ENCODE data around the gene HLA-DMA.

HLA-DMA gene

DNA sequence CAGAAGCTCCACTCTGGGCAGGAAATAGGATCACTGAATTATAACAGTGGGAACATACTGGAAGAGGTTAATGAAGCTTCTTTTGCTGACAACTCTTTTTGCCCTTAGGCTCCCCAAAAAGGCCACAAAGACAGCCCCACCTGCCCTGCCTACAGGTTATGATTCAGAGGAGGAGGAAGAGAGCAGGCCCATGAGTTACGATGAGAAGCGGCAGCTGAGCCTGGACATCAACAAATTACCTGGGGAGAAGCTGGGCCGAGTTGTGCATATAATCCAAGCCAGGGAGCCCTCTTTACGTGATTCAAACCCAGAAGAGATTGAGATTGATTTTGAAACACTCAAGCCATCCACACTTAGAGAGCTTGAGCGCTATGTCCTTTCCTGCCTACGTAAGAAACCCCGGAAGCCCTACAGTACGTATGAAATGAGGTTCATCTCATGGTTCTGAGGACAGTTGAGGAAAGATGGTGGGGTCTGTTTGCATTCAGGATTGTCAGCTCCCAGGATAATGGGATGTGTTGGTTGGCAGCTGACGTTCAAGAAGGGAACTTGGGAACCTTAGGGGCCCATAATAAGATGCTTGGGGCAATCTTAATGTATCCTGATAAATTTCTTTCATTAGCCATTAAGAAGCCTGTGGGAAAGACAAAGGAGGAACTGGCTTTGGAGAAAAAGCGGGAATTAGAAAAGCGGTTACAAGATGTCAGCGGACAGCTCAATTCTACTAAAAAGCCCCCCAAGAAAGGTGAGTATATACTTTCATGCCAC, 27.0 kb upstream of the HLA-DMA start:
- FAIRE-seq = no peak
- TF ChIP-seq, protein P1, sequence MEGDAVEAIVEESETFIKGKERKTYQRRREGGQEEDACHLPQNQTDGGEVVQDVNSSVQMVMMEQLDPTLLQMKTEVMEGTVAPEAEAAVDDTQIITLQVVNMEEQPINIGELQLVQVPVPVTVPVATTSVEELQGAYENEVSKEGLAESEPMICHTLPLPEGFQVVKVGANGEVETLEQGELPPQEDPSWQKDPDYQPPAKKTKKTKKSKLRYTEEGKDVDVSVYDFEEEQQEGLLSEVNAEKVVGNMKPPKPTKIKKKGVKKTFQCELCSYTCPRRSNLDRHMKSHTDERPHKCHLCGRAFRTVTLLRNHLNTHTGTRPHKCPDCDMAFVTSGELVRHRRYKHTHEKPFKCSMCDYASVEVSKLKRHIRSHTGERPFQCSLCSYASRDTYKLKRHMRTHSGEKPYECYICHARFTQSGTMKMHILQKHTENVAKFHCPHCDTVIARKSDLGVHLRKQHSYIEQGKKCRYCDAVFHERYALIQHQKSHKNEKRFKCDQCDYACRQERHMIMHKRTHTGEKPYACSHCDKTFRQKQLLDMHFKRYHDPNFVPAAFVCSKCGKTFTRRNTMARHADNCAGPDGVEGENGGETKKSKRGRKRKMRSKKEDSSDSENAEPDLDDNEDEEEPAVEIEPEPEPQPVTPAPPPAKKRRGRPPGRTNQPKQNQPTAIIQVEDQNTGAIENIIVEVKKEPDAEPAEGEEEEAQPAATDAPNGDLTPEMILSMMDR (IDR thresholded peaks at IDR 0.05; ENCODE audit: insufficient read depth, missing control alignments) = no peak

DNA sequence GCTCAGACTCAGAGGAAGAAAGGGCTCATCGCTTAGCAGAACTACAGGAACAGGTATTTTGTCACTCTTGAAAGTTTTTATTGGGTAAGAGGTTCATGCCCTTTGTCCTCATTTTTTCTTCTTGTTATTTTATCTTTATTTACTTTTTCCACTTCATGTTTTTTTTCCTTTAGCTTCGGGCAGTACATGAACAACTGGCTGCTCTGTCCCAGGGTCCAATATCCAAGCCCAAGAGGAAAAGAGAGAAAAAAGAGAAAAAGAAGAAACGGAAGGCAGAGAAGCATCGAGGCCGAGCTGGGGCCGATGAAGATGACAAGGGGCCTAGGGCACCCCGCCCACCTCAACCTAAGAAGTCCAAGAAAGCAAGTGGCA, 25.0 kb upstream of the HLA-DMA start:
- DNase-seq (ENCODE audit: insufficient read length, low spot score) (no peak), FAIRE-seq (no peak)
- TF ChIP-seq, protein P1 (IDR thresholded peaks at IDR 0.05; ENCODE audit: insufficient read depth, missing control alignments) = no peak

More for the DNA sequence above, 27.0 kb upstream of the HLA-DMA start:
- DNase-seq (ENCODE audit: insufficient read length, low spot score) = no peak

DNA sequence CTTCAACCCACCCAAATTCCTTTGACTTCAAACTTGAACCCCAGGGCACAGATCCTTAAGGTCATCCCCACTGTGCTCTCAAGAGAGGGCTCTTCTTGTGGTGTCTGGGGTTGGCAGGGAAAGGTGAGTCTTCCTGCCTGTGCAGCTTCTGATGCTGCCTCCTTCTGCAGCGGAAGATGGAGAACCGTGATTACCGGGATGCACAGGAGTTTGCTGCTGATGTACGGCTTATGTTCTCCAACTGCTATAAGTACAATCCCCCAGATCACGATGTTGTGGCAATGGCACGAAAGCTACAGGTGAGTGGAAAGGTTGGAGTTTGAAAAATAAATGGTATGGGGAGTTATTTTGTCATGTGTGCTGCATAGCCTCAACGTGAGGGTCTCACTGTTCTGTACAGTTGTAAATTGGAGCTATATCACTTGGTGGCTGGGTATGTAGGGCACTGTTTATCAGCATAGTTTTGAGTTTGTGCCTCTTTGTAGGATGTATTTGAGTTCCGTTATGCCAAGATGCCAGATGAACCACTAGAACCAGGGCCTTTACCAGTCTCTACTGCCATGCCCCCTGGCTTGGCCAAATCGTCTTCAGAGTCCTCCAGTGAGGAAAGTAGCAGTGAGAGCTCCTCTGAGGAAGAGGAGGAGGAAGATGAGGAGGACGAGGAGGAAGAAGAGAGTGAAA, 24.5 kb upstream of the HLA-DMA start:
- TF ChIP-seq, protein P1 (IDR thresholded peaks at IDR 0.05; ENCODE audit: insufficient read depth, missing control alignments) = no peak
- FAIRE-seq = no peak
- no peak for DNase-seq (ENCODE audit: insufficient read length, low spot score)

DNA sequence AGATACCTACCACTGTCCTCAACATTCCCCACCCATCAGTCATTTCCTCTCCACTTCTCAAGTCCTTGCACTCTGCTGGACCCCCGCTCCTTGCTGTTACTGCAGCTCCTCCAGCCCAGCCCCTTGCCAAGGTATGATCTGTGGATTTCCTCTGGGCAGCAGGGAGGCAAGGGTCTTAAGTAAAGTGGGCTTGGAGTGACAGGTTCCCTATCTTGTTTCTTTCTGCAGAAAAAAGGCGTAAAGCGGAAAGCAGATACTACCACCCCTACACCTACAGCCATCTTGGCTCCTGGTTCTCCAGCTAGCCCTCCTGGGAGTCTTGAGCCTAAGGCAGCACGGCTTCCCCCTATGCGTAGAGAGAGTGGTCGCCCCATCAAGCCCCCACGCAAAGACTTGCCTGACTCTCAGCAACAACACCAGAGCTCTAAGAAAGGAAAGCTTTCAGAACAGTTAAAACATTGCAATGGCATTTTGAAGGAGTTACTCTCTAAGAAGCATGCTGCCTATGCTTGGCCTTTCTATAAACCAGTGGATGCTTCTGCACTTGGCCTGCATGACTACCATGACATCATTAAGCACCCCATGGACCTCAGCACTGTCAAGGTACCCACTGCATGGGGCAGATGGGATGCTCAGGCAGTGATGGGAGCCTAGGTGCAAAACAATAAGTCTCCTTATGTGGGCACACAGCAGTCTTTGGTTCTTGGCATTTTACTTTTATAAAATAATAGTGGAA, 23.6 kb upstream of the HLA-DMA start:
- FAIRE-seq (no peak), DNase-seq (ENCODE audit: insufficient read length, low spot score) (no peak)
- TF ChIP-seq, protein P1 (IDR thresholded peaks at IDR 0.05; ENCODE audit: insufficient read depth, missing control alignments) = no peak

DNA sequence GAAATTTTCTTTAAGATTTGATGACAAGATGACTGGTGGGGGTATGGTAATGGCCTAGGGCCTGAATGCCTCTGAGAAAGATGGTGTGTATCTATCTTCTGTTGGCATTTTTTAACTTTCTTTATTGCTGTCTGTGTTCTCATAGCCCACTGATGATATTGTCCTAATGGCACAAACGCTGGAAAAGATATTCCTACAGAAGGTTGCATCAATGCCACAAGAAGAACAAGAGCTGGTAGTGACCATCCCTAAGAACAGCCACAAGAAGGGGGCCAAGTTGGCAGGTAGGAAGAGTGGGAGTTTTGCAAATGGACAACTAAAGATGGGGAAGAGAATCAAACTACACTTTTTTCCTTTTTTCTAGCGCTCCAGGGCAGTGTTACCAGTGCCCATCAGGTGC, 23.0 kb upstream of the HLA-DMA start:
- FAIRE-seq = no peak

DNA sequence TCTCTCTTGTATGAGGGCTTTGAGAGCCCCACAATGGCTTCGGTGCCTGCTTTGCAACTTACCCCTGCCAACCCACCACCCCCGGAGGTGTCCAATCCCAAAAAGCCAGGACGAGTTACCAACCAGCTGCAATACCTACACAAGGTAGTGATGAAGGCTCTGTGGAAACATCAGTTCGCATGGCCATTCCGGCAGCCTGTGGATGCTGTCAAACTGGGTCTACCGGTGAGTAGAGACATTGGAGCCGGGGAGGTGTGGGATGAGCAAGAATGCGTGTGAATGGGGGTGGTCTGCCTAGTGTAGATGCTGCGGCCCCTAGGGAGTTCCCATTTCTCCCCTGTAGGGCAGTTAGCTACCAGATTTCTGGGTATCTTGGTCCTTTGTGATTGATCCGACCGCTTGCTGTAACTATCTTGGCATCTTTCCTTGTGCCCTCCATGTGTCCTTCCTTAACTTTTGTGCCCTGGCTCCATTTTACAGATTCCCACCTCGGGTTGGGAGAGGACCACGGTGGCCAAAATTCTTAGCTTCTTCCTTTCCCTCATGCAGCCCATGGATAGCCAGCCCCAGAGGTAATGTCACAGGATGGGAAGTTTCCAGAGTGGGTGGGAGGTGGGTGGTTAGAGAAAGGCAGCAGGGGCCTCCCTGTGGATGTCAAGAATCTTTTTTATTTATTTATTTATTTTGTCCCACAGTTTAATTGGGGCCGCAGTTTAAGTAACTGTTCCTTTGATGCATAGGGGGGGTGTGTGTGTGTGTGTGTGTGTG, 21.8 kb upstream of the HLA-DMA start:
- FAIRE-seq (no peak), DNase-seq (ENCODE audit: insufficient read length, low spot score) (no peak)
- TF ChIP-seq, protein P1 (IDR thresholded peaks at IDR 0.05; ENCODE audit: insufficient read depth, missing control alignments) = no peak

More for the DNA sequence above, 23.0 kb upstream of the HLA-DMA start:
- no peak for DNase-seq (ENCODE audit: insufficient read length, low spot score)
- TF ChIP-seq, protein P1 (IDR thresholded peaks at IDR 0.05; ENCODE audit: insufficient read depth, missing control alignments) = no peak
